Measurements from ENCODE around the gene TAX1BP3. TPM values are rescaled to one million over a fixed set of nuclear protein-coding genes. Genes with fewer than 3 reads are reported as not detected.

Gene TAX1BP3
- total and polyA plus RNA-seq, 9 of the 15 experiments (the other 6 are each of a cell fraction or from before 2014, with no cell fraction given) = 0.99 to 14.5 (median 6.2) TPM

GRCh38 chr17:3691617-3692067, 23.3 kb upstream of the TAX1BP3 start:
- Histone ChIP-seq H3K9ac (ENCODE audit: insufficient read depth in 1 of 2, low read depth in 2 of 2, low read length in 2 of 2) (no peak overlapping the region), H3K4me1 (replicated peaks in 1 of 2; ENCODE audit: control insufficient read depth in 2 of 2, insufficient read depth in 2 of 2, low read length in 2 of 2) (peaks cover 0 to 42% of the 10 kb centered on the region in 2 experiments; a peak in 2 of 5 replicates), H3K36me3 (ENCODE audit: control insufficient read depth, insufficient read depth, low read length) (no peaks in the 10 kb centered on the region), H3K9me1 (ENCODE audit: control insufficient read depth, insufficient read depth, low read length) (no peaks in the 10 kb centered on the region), H3K27ac (ENCODE audit: extremely low read depth, low read depth, low read length) (no peak overlapping the region), H3K79me2 (ENCODE audit: control insufficient read depth, insufficient read depth, low read length) (no peaks in the 10 kb centered on the region), H3K4me2 (ENCODE audit: insufficient read depth, low read length) (no peak overlapping the region), H3K4me3 (no peak overlapping the region), H3K27me3 (ENCODE audit: control insufficient read depth in 2 of 2, insufficient read depth in 2 of 2, low read length in 2 of 2) (no peaks in the 10 kb centered on the region), H3K9me3 (replicated peaks; ENCODE audit: control insufficient read depth, insufficient read depth, low read depth, low read length) (no peaks in the 10 kb centered on the region), H2AFZ (ENCODE audit: low read depth, low read length) (no peak overlapping the region), H4K20me1 (replicated peaks; ENCODE audit: control insufficient read depth, insufficient read depth, low read length) (no peaks in the 10 kb centered on the region)
- DNase-seq (ENCODE audit: extremely low read depth in 1 of 4, low spot score in 3 of 4) = peak; percentile 32 to 54 (median 46)
- 23% methylated on average over 9 of the region's 16 CpGs for WGBS (ENCODE audit: insufficient coverage, low coverage, missing lambda C conversion rate)
- in situ Hi-C loops (cut with MboI) (no loop called here), intact Hi-C loops (cut with micrococcal nuclease) (loop anchor here (10.0 kb wide), 1 partner anchor 87 kb away; the partner anchor contains the start of gene TRPV1)
- CTCF ChIA-PET (ENCODE audit: low intra/inter-chr PET ratio) = interaction anchor here (1.1 to 1.7 kb wide), 2 partner anchors 89 to 843 kb away, joined by 3 to 9 read pairs; no protein-coding TSS in a partner anchor
- peak; percentile 80 for ATAC-seq
- BruUV-seq (replicated peaks) = no TSS peak
- POLR2A ChIA-PET = interaction anchor here (0.6 kb wide), 1 partner anchor 255 kb away, joined by 3 read pairs; no protein-coding TSS in a partner anchor
- FAIRE-seq = no peak
- TF ChIP-seq NFIC (IDR thresholded peaks at IDR 0.05) (no peak), MEIS2 (IDR thresholded peaks at IDR 0.05; ENCODE audit: partially characterized antibody) (peak; percentile 22), CREB5 (CRISPR knock-in tag; IDR thresholded peaks at IDR 0.05) (no peak), MNT (conservative IDR thresholded peaks at IDR 0.05) (no peak), ZFP36 (IDR thresholded peaks at IDR 0.05; ENCODE audit: low read depth, low read length, partially characterized antibody) (no peak), ZNF57 (CRISPR knock-in tag; IDR thresholded peaks at IDR 0.05) (no peak), E2F1 (CRISPR knock-in tag; IDR thresholded peaks at IDR 0.05) (no peak), CTCF (IDR thresholded peaks at IDR 0.05 in 2 of 3, conservative IDR thresholded peaks at IDR 0.05 in 1 of 3; ENCODE audit: insufficient read depth in 2 of 3, low read depth in 1 of 3, low read length in 3 of 3) (peak; percentile 44 to 51 (median 47); a peak in 4 of 6 replicates)

Measured in K562 (cell line).